GM12878 (cell line): Measurements from ENCODE around the gene KHDRBS1. TPM values are rescaled to one million over a fixed set of nuclear protein-coding genes. Genes with fewer than 3 reads are reported as not detected.

ENCODE experiments used
- ATF7 ChIP-seq: fragments of 450-650 bp; IDR thresholded peaks from 2 replicates; pipeline ENCODE4 v1.6.1; 2016; ENCODE audit warnings: low read depth, mild to moderate bottlenecking
- DPF2 ChIP-seq: fragments of 450-650 bp; IDR thresholded peaks from 2 replicates; pipeline ENCODE4 v1.6.1; 2017; ENCODE audit warnings: mild to moderate bottlenecking
- HDAC2 ChIP-seq: fragments of 200-600 bp; sonication (generic); IDR thresholded peaks from 2 replicates; pipeline ENCODE4 v1.6.1; 2017
- HDAC6 ChIP-seq: fragments of 200-600 bp; sonication (generic); IDR thresholded peaks from one replicate; pipeline ENCODE4 v1.8.0; 2017; ENCODE audit warnings: antibody characterized with exemption; ENCODE audit not compliant: unreplicated experiment
- IKZF2 ChIP-seq, 2 experiments: fragments of 450-650 bp; IDR thresholded peaks; 2 replicates each; pipeline ENCODE4 v1.6.1; 2017; ENCODE audit warnings: mild to moderate bottlenecking in 2 of 2, moderate library complexity in 2 of 2
- MTA3 ChIP-seq: IDR thresholded peaks from 2 replicates; pipeline ENCODE4 v1.6.1; 2012; ENCODE audit warnings: low read length, inconsistent platforms, borderline replicate concordance
- POLR2A ChIP-seq: IDR thresholded peaks from 2 replicates; pipeline ENCODE4 v1.6.1; 2011; ENCODE audit warnings: low read depth, mild to moderate bottlenecking, low read length
- POLR2AphosphoS2 ChIP-seq: IDR thresholded peaks from 2 replicates; pipeline ENCODE4 v1.6.1; 2011; ENCODE audit warnings: low read depth, mild to moderate bottlenecking, low read length, improper control_type of control experiment, moderate library complexity
- SIN3A ChIP-seq: IDR thresholded peaks from 2 replicates; pipeline ENCODE4 v1.6.1; 2012; ENCODE audit warnings: low read depth, low read length, improper control_type of control experiment
- STAT1 ChIP-seq: fragments of 450-650 bp; conservative IDR thresholded peaks from 2 replicates; pipeline ENCODE4 v1.6.1; 2014; ENCODE audit warnings: antibody characterized with exemption, mild to moderate bottlenecking
- polyA plus RNA-seq, 11 experiments: library from polyadenylated mRNA; depleted of rRNA in 4 of 11; unstranded in 6 of 11; stranded (reverse) in 5 of 11; fragments of >200 nt; fragmentation: Nextera tagmentation in 4 of 11; fragmentation: Illumina TruSeq in 1 of 11; extraction: Ambion mirVana in 4 of 11; extraction: Trizol in 1 of 11; gene quantifications; 1 replicate in 1 of 11; 2 replicates in 10 of 11; pipeline versions ENCODE4 v1.2.1 to v1.2.3, GENCODE V29; 2011 to 2016; ENCODE audit warnings: inconsistent platforms in 2 of 11, missing spikeins in 2 of 11, low read depth in 1 of 11
- total RNA-seq, 4 experiments: library from RNA; depleted of rRNA in 3 of 4; stranded (reverse); fragments of >200 nt in 3 of 4; fragmentation: Illumina TruSeq in 1 of 4; extraction: Trizol in 1 of 4; gene quantifications; 2 replicates each; pipeline versions ENCODE4 v1.2.1 to v1.2.3, GENCODE V29; 2013 to 2021
- TF ChIP-seq, protein P1 (sequence below): fragments of 450-650 bp; IDR thresholded peaks from 2 replicates; pipeline ENCODE4 v1.6.1; 2017; ENCODE audit warnings: mild to moderate bottlenecking, moderate library complexity
- TF ChIP-seq, protein P2 (sequence below): fragments of 450-650 bp; formaldehyde crosslinking; IDR thresholded peaks from 2 replicates; pipeline ENCODE4 v1.5.0; 2022; ENCODE audit warnings: mild to moderate bottlenecking, missing genetic modification characterization

The KHDRBS1 gene
- total and polyA plus RNA-seq, 10 of the 15 experiments (the other 5 are each of a cell fraction or from before 2014, with no cell fraction given): 42.5 to 204 (median 96.0) TPM

DNA sequence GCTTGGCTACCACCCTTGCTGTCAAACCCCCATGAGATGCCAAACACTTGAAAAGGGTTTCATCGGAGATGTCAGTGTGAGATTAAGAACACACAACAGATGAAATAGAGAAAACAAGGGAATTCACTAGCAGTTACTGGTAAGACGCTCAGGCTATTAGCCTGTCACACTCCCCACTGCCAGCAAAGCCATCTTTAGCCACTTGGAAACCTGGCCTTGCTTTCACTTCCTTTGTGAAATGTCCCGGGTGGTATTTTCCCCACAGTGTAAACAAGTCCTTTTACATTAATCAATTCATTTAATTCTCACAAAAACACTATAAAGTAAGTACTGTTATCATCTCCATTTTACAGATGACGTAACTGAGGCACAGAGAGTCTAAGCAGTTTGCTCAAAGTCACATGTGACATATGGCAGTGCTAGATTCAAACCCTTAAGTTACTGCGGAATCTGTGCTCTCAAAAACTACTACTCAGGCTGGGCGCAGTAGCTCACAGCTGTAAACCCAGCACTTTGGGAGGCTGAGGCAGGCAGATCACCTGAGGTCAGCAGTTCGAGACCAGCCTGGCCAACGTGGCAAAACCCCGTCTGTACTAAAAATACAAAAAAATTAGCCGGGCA lies 32.7 kb upstream of the KHDRBS1 start (continued):
- 0 out of 2 replicates have a peak, but pooled peaks have one; percentile 48 for TF ChIP-seq MTA3
- TF ChIP-seq STAT1: no peak
- TF ChIP-seq, protein P1, sequence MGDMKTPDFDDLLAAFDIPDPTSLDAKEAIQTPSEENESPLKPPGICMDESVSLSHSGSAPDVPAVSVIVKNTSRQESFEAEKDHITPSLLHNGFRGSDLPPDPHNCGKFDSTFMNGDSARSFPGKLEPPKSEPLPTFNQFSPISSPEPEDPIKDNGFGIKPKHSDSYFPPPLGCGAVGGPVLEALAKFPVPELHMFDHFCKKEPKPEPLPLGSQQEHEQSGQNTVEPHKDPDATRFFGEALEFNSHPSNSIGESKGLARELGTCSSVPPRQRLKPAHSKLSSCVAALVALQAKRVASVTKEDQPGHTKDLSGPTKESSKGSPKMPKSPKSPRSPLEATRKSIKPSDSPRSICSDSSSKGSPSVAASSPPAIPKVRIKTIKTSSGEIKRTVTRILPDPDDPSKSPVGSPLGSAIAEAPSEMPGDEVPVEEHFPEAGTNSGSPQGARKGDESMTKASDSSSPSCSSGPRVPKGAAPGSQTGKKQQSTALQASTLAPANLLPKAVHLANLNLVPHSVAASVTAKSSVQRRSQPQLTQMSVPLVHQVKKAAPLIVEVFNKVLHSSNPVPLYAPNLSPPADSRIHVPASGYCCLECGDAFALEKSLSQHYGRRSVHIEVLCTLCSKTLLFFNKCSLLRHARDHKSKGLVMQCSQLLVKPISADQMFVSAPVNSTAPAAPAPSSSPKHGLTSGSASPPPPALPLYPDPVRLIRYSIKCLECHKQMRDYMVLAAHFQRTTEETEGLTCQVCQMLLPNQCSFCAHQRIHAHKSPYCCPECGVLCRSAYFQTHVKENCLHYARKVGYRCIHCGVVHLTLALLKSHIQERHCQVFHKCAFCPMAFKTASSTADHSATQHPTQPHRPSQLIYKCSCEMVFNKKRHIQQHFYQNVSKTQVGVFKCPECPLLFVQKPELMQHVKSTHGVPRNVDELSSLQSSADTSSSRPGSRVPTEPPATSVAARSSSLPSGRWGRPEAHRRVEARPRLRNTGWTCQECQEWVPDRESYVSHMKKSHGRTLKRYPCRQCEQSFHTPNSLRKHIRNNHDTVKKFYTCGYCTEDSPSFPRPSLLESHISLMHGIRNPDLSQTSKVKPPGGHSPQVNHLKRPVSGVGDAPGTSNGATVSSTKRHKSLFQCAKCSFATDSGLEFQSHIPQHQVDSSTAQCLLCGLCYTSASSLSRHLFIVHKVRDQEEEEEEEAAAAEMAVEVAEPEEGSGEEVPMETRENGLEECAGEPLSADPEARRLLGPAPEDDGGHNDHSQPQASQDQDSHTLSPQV: no peak
- no peak for TF ChIP-seq HDAC6
- no peak for TF ChIP-seq SIN3A
- TF ChIP-seq ATF7: peak; percentile 58; the same call in 1 of the 2 replicates
- TF ChIP-seq, protein P2, sequence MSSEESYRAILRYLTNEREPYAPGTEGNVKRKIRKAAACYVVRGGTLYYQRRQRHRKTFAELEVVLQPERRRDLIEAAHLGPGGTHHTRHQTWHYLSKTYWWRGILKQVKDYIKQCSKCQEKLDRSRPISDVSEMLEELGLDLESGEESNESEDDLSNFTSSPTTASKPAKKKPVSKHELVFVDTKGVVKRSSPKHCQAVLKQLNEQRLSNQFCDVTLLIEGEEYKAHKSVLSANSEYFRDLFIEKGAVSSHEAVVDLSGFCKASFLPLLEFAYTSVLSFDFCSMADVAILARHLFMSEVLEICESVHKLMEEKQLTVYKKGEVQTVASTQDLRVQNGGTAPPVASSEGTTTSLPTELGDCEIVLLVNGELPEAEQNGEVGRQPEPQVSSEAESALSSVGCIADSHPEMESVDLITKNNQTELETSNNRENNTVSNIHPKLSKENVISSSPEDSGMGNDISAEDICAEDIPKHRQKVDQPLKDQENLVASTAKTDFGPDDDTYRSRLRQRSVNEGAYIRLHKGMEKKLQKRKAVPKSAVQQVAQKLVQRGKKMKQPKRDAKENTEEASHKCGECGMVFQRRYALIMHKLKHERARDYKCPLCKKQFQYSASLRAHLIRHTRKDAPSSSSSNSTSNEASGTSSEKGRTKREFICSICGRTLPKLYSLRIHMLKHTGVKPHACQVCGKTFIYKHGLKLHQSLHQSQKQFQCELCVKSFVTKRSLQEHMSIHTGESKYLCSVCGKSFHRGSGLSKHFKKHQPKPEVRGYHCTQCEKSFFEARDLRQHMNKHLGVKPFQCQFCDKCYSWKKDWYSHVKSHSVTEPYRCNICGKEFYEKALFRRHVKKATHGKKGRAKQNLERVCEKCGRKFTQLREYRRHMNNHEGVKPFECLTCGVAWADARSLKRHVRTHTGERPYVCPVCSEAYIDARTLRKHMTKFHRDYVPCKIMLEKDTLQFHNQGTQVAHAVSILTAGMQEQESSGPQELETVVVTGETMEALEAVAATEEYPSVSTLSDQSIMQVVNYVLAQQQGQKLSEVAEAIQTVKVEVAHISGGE: no peak
- peak; percentile 71 to 74; a peak in 3 of 4 replicates for TF ChIP-seq IKZF2 (IDR thresholded peaks at IDR 0.05)
- TF ChIP-seq POLR2AphosphoS2: no peak
- peak; percentile 83 for TF ChIP-seq DPF2
- 0 out of 2 replicates have a peak, but pooled peaks have one; percentile 68 for TF ChIP-seq HDAC2
- TF ChIP-seq POLR2A: no peak
